BE2C (cell line): ENCODE data around the gene CTU1. TPM values are rescaled to one million over a fixed set of nuclear protein-coding genes. Genes with fewer than 3 reads are reported as not detected.
A peak's percentile ranks its signal among the peaks of the same experiment; 100 is the strongest.

Source experiments
- DNase-seq: peaks from one replicate; pipeline ENCODE4 v3.0.0-alpha.2; 2020
- H3K27me3 ChIP-seq: fragments of 250-450 bp; sonication (Bioruptor Pico); 2 replicates; pipeline ENCODE4 v1.5.1; 2020; ENCODE audit warnings: mild to moderate bottlenecking
- H3K36me3 ChIP-seq: fragments of 250-450 bp; sonication (Bioruptor Pico); 2 replicates; pipeline ENCODE4 v1.5.1; 2020; ENCODE audit warnings: mild to moderate bottlenecking
- H3K4me1 ChIP-seq: fragments of 250-450 bp; sonication (Bioruptor Pico); 2 replicates; pipeline ENCODE4 v1.5.1; 2020
- H3K4me3 ChIP-seq: 2 replicates; pipeline ENCODE4 v1.5.1; 2011; ENCODE audit warnings: low read depth, low read length
- H3K9me3 ChIP-seq: fragments of 250-450 bp; sonication (Bioruptor Pico); 2 replicates; pipeline ENCODE4 v1.5.1; 2020
- CTCF ChIP-seq: IDR thresholded peaks from 2 replicates; pipeline ENCODE4 v1.5.1; 2012; ENCODE audit warnings: mild to moderate bottlenecking, low read depth, low read length
- polyA plus RNA-seq: library from polyadenylated mRNA; unstranded; fragments of >200 nt; gene quantifications from one replicate; pipeline ENCODE4 v1.2.1, GENCODE V29; 2012; ENCODE audit warnings: low read depth, missing spikeins; ENCODE audit not compliant: insufficient read length, insufficient read depth

CTU1 gene
- polyA plus RNA-seq, result 25.4 TPM

DNA sequence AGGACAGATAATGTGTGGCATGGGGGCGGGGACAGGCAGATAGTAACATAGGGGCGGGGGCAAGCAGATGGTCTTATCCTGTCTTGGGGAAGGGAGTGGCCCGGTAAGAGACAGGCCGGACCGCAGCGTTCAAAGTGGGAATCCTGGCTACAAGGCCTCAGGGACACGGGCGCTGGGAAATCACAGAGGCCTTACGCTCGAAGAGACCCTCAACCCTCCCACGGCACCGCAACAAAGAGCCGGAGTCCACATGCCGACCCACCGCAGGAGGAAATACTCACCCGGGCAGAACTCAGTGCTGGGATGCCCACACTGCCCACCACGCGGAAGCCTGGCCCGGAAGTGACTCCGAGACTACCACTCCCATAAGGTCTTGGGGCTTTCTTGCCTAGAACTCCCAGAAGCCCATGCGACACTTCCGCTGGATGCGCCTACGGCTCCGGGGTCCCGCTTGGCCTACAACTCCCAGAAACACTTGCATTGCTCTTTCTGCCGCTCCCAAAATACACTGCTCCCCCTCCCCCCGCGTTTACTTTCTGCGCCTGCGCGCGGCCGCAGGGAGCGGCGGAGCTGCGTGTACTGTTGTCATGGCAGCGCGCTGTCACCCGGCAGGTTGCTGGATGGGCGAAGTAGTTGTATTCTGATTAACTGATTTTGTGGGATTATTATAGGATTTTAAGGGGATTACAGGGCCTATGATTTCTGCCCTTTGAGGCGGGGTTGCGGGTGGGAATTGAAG lies at the start of gene CTU1:
TSS of gene CTU1 (minus strand) at position 344 of the 739 bp plus-strand sequence. CDS start 3,840 bp downstream, outside the sequence.
- DNase-seq, result peak; percentile 98
- Histone ChIP-seq H3K36me3 (peaks cover under 1% of the 10 kb centered on the region; the same call in 1 of the 2 replicates), H3K27me3 (peaks cover 14% of the 10 kb centered on the region), H3K4me1 (no peaks in the 10 kb centered on the region), H3K4me3 (peak within 1 kb of the TSS; percentile 85), H3K9me3 (no peaks in the 10 kb centered on the region)
- no peak for TF ChIP-seq CTCF

DNA sequence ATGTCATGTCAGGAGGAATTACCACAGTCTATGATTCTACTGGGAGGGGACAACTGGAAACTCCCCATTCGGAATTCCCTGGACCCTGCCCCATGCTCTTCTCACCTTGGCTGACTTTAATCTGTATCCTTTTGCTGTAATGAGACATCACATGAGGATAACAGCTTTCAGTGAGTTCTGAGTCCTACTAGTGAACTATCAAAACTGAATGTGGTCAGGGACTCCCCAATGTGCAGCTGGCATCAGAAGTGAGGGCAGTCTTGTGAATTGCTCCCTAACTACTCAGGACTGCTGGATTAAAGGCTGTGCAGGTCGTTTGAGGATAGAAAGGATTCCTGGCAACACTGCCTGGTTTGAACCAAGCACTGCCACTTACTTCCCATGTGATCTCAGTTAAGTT lies 49.1 kb upstream of the CTU1 start:
- no peak overlapping the region for H3K4me3 ChIP-seq
- no peaks in the 10 kb centered on the region for H3K4me1 ChIP-seq
- no peaks in the 10 kb centered on the region for H3K9me3 ChIP-seq
- H3K36me3 ChIP-seq, result no peaks in the 10 kb centered on the region
- no peak for TF ChIP-seq CTCF
- no peak for DNase-seq
- H3K27me3 ChIP-seq, result peaks cover 13% of the 10 kb centered on the region

GRCh38 chr19:51156710-51157109 lies 48.5 kb upstream of the CTU1 start:
- Histone ChIP-seq H3K36me3 (no peaks in the 10 kb centered on the region), H3K4me1 (no peaks in the 10 kb centered on the region), H3K27me3 (peaks cover 19% of the 10 kb centered on the region), H3K4me3 (no peak overlapping the region), H3K9me3 (no peaks in the 10 kb centered on the region)
- no peak for DNase-seq
- no peak for TF ChIP-seq CTCF

- H3K4me1 ChIP-seq, result no peaks in the 10 kb centered on the region
- DNase-seq, result no peak
- H3K9me3 ChIP-seq, result no peaks in the 10 kb centered on the region
- H3K36me3 ChIP-seq, result no peaks in the 10 kb centered on the region
- H3K27me3 ChIP-seq, result peaks cover 38% of the 10 kb centered on the region
- no peak overlapping the region for H3K4me3 ChIP-seq
- no peak for TF ChIP-seq CTCF
Observed at GRCh38 chr19:51150627-51151026, 42.4 kb upstream of the CTU1 start.

GRCh38 chr19:51148580-51148979 lies 40.4 kb upstream of the CTU1 start:
- no peaks in the 10 kb centered on the region for H3K4me1 ChIP-seq
- TF ChIP-seq CTCF, result no peak
- H3K27me3 ChIP-seq, result peaks cover 40% of the 10 kb centered on the region
- H3K4me3 ChIP-seq, result no peak overlapping the region
- no peaks in the 10 kb centered on the region for H3K36me3 ChIP-seq
- H3K9me3 ChIP-seq, result no peaks in the 10 kb centered on the region
- DNase-seq, result no peak

DNA sequence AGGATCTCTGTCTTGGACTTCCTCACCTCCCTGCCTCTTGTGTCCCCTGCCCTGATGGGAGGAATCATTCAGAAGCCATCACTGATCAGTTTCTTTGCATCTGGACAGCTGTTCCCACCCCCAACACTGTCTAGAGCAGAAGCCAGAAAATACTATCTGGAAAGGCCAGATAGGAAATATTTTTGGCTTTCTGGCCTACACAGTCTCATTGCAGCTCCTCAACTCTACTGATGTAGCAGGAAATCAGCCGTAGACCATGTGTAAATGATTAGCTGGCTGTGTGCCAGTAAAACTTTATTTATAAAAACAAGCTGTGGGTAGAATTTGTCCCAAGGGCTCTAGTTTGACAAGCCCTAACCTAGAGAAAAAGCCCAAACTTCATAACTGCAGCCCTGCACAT lies 39.5 kb upstream of the CTU1 start:
- no peak for TF ChIP-seq CTCF
- Histone ChIP-seq H3K4me3 (no peak overlapping the region), H3K27me3 (peaks cover 36% of the 10 kb centered on the region), H3K4me1 (no peaks in the 10 kb centered on the region), H3K9me3 (no peaks in the 10 kb centered on the region), H3K36me3 (no peaks in the 10 kb centered on the region)
- DNase-seq, result no peak
